ENCODE results near the gene GSK3B. TPM values are rescaled to one million over a fixed set of nuclear protein-coding genes. Genes with fewer than 3 reads are reported as not detected.

The GSK3B gene
- total and polyA plus RNA-seq, 10 of the 15 experiments (the other 5 are each of a cell fraction or from before 2014, with no cell fraction given), result 8.5 to 49.8 (median 25.5) TPM

- TF ChIP-seq TCF3 (IDR thresholded peaks at IDR 0.05; ENCODE audit: borderline replicate concordance, insufficient read depth, low read depth, low read length) (no peak), RELA (IDR thresholded peaks at IDR 0.05; ENCODE audit: borderline replicate concordance, partially characterized antibody) (no peak), FOS (IDR thresholded peaks at IDR 0.05; ENCODE audit: borderline replicate concordance, extremely low read depth, insufficient read length) (no peak), NR2C1 (IDR thresholded peaks at IDR 0.05) (no peak), ATF3 (IDR thresholded peaks at IDR 0.05; ENCODE audit: borderline replicate concordance, extremely low read depth, low read depth, low read length) (no peak), LARP7 (IDR thresholded peaks at IDR 0.05) (no peak)
- SMC1A ChIA-PET (ENCODE audit: uncharacterized antibody, unreplicated experiment), result no interaction called here
- RAD21 ChIA-PET (ENCODE audit: unreplicated experiment), result no interaction called here
- Histone ChIP-seq H3K27me3 (replicated peaks in 1 of 2; ENCODE audit: control insufficient read depth in 2 of 2, insufficient read depth in 2 of 2, low read length in 1 of 2) (no peaks in the 10 kb centered on the region), H3K9me3 (replicated peaks; ENCODE audit: control insufficient read depth, insufficient read depth, low read length) (no peaks in the 10 kb centered on the region; the same call in 1 of the 3 replicates), H4K20me1 (ENCODE audit: control insufficient read depth, insufficient read depth) (no peaks in the 10 kb centered on the region), H3K27ac (ENCODE audit: control insufficient read depth, insufficient read depth) (no peak overlapping the region), H3K4me3 (no peak overlapping the region), H3K36me3 (ENCODE audit: control insufficient read depth in 2 of 2, insufficient read depth in 2 of 2, low read length in 1 of 2) (no peaks in the 10 kb centered on the region; a peak in 1 of 4 replicates), H3K4me1 (ENCODE audit: control insufficient read depth, insufficient read depth, low read length) (no peaks in the 10 kb centered on the region), H3K9ac (ENCODE audit: control insufficient read depth, insufficient read depth, low read length) (no peak overlapping the region), H2AFZ (ENCODE audit: control insufficient read depth, low read depth, low read length) (no peak overlapping the region), H3K79me2 (ENCODE audit: control insufficient read depth, insufficient read depth, low read length) (peaks cover 31% of the 10 kb centered on the region), H3K4me2 (ENCODE audit: control insufficient read depth, insufficient read depth) (no peak overlapping the region)
- in situ Hi-C loops (cut with MboI) (no loop called here), intact Hi-C loops (cut with micrococcal nuclease; ENCODE audit: unreplicated experiment) (no loop called here)
- 97% methylated on average over 1 of the region's 1 CpG for WGBS (ENCODE audit: insufficient coverage, insufficient replicate concordance, low lambda C conversion rate, missing lambda C conversion rate)
- ATAC-seq (no peak), DNase-seq (ENCODE audit: low read depth, low spot score) (no peak), FAIRE-seq (no peak)
- BruUV-seq (replicated peaks), result no TSS peak
- POLR2A ChIA-PET, result no interaction called here
- CTCF ChIA-PET, result no interaction called here
These were observed 116.9 kb downstream of the GSK3B start for GRCh38 chr3:119977353-119977752.

DNA sequence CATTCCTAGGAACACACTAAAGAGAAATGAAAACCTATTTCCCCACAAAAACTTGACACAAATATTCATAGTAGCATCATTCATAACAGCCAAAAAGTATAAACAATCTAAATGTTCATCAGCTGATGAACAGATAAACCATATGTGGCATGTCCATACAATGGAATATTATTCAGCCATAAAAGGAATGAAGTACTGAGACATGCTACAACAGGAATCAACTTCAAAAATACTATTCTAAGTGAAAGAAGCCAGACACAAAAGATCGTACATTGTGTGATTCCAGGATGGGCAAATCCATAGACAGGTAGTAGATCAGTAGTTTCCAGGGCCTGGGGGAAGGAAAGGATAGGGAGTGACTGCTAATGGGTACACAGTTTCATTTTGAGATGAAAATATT lies 118.0 kb downstream of the GSK3B start:
- H2AFZ ChIP-seq (ENCODE audit: control insufficient read depth, low read depth, low read length), result no peak overlapping the region
- no TSS peak for BruUV-seq (replicated peaks)
- no peak overlapping the region for H3K27ac ChIP-seq (ENCODE audit: control insufficient read depth, insufficient read depth)
- 100% methylated on average over 1 of the region's 1 CpG for WGBS (ENCODE audit: insufficient coverage, insufficient replicate concordance, low lambda C conversion rate, missing lambda C conversion rate)
- no peaks in the 10 kb centered on the region for H3K4me1 ChIP-seq (ENCODE audit: control insufficient read depth, insufficient read depth, low read length)
- ChIA-PET SMC1A (ENCODE audit: uncharacterized antibody, unreplicated experiment) (interaction anchor here (0.6 to 1.9 kb wide), 2 partner anchors 77 to 171 kb away, joined by 3 to 6 read pairs; no protein-coding TSS in a partner anchor), RAD21 (ENCODE audit: unreplicated experiment) (no interaction called here), CTCF (interaction anchor here (1.5 kb wide), 1 partner anchor 12 kb away, joined by 4 read pairs; no protein-coding TSS in a partner anchor), POLR2A (interaction anchor here (0.6 kb wide), 3 partner anchors 119 to 1813 kb away, joined by 3 to 4 read pairs (median 4); no protein-coding TSS in a partner anchor)
- peaks cover 29% of the 10 kb centered on the region for H3K79me2 ChIP-seq (ENCODE audit: control insufficient read depth, insufficient read depth, low read length)
- TF ChIP-seq CTCF (IDR thresholded peaks at IDR 0.05 in 2 of 3, conservative IDR thresholded peaks at IDR 0.05 in 1 of 3; ENCODE audit: control insufficient read depth in 2 of 3, extremely low read depth in 1 of 3, insufficient read depth in 1 of 3, low read depth in 3 of 3, low read length in 3 of 3) (no peak), ZNF384 (IDR thresholded peaks at IDR 0.05; ENCODE audit: borderline replicate concordance, low read depth, low read length) (no peak), JUND (IDR thresholded peaks at IDR 0.05; ENCODE audit: low read depth, low read length) (no peak), GATAD2B (conservative IDR thresholded peaks at IDR 0.05; ENCODE audit: low read depth) (no peak)
- no peak for FAIRE-seq
- H3K27me3 ChIP-seq (replicated peaks in 1 of 2; ENCODE audit: control insufficient read depth in 2 of 2, insufficient read depth in 2 of 2, low read length in 1 of 2), result no peaks in the 10 kb centered on the region
- no peaks in the 10 kb centered on the region for H4K20me1 ChIP-seq (ENCODE audit: control insufficient read depth, insufficient read depth)
- H3K9me3 ChIP-seq (replicated peaks; ENCODE audit: control insufficient read depth, insufficient read depth, low read length), result no peaks in the 10 kb centered on the region; the same call in 1 of the 3 replicates
- no peak overlapping the region for H3K9ac ChIP-seq (ENCODE audit: control insufficient read depth, insufficient read depth, low read length)
- no peak for ATAC-seq
- no peak overlapping the region for H3K4me3 ChIP-seq
- H3K4me2 ChIP-seq (ENCODE audit: control insufficient read depth, insufficient read depth), result no peak overlapping the region
- intact Hi-C loops (cut with micrococcal nuclease; ENCODE audit: unreplicated experiment) (no loop called here), in situ Hi-C loops (cut with MboI) (no loop called here)
- no peaks in the 10 kb centered on the region; a peak in 1 of 4 replicates for H3K36me3 ChIP-seq (ENCODE audit: control insufficient read depth in 2 of 2, insufficient read depth in 2 of 2, low read length in 1 of 2)
- no peak for DNase-seq (ENCODE audit: low read depth, low spot score)
